ENCODE measurements around the gene ZFYVE16. TPM values are rescaled to one million over a fixed set of nuclear protein-coding genes. Genes with fewer than 3 reads are reported as not detected.

The ZFYVE16 gene
- total and polyA plus RNA-seq, 10 of the 15 experiments (the other 5 are each of a cell fraction or from before 2014, with no cell fraction given): 2.9 to 11.2 (median 7.8) TPM

- Histone ChIP-seq H2AFZ (ENCODE audit: control insufficient read depth, low read depth, low read length) (peak overlapping the region; percentile 13), H3K4me2 (ENCODE audit: control insufficient read depth, insufficient read depth) (no peak overlapping the region), H3K27ac (ENCODE audit: control insufficient read depth, insufficient read depth) (no peak overlapping the region), H3K36me3 (ENCODE audit: control insufficient read depth in 2 of 2, insufficient read depth in 2 of 2, low read length in 1 of 2) (no peaks in the 10 kb centered on the region), H3K4me3 (no peak overlapping the region), H4K20me1 (ENCODE audit: control insufficient read depth, insufficient read depth) (no peaks in the 10 kb centered on the region), H3K9ac (ENCODE audit: control insufficient read depth, insufficient read depth, low read length) (no peak overlapping the region), H3K27me3 (replicated peaks in 1 of 2; ENCODE audit: control insufficient read depth in 2 of 2, insufficient read depth in 2 of 2, low read length in 1 of 2) (no peaks in the 10 kb centered on the region), H3K4me1 (ENCODE audit: control insufficient read depth, insufficient read depth, low read length) (no peaks in the 10 kb centered on the region), H3K9me3 (replicated peaks; ENCODE audit: control insufficient read depth, insufficient read depth, low read length) (no peaks in the 10 kb centered on the region), H3K79me2 (ENCODE audit: control insufficient read depth, insufficient read depth, low read length) (no peaks in the 10 kb centered on the region)
- ChIA-PET RAD21 (ENCODE audit: unreplicated experiment) (no interaction called here), CTCF (no interaction called here), SMC1A (ENCODE audit: uncharacterized antibody, unreplicated experiment) (no interaction called here), POLR2A (no interaction called here)
- in situ Hi-C loops (cut with MboI) (no loop called here), intact Hi-C loops (cut with micrococcal nuclease; ENCODE audit: unreplicated experiment) (no loop called here)
- BruUV-seq (replicated peaks): no TSS peak
- DNase-seq (ENCODE audit: low read depth, low spot score) (no peak), FAIRE-seq (no peak), ATAC-seq (no peak; the same call in 2 of the 3 replicates)
- TF ChIP-seq PML (IDR thresholded peaks at IDR 0.05; ENCODE audit: low read length) (no peak), TCF3 (IDR thresholded peaks at IDR 0.05; ENCODE audit: borderline replicate concordance, insufficient read depth, low read depth, low read length) (no peak), HDAC2 (IDR thresholded peaks at IDR 0.05) (no peak), USF2 (IDR thresholded peaks at IDR 0.05; ENCODE audit: borderline replicate concordance, low read depth, low read length) (no peak), YBX1 (IDR thresholded peaks at IDR 0.05) (no peak), REST (IDR thresholded peaks at IDR 0.05; ENCODE audit: low read depth, low read length) (no peak), CHD4 (IDR thresholded peaks at IDR 0.05) (no peak), CEBPB (IDR thresholded peaks at IDR 0.05; ENCODE audit: borderline replicate concordance in 1 of 2, low read depth in 2 of 2, low read length in 2 of 2) (no peak), ZBED1 (IDR thresholded peaks at IDR 0.05; ENCODE audit: borderline replicate concordance) (no peak), RBBP5 (conservative IDR thresholded peaks at IDR 0.05) (no peak), FOXK2 (IDR thresholded peaks at IDR 0.05) (no peak), RELA (IDR thresholded peaks at IDR 0.05; ENCODE audit: borderline replicate concordance, partially characterized antibody) (no peak), TARDBP (IDR thresholded peaks at IDR 0.05; ENCODE audit: borderline replicate concordance) (no peak), CREB1 (IDR thresholded peaks at IDR 0.05; ENCODE audit: low read depth) (no peak), EGR1 (IDR thresholded peaks at IDR 0.05; ENCODE audit: borderline replicate concordance in 1 of 2, low read depth in 2 of 2, low read length in 2 of 2) (no peak)
- 13% methylated on average over 1 of the region's 1 CpG for WGBS (ENCODE audit: insufficient coverage, insufficient replicate concordance, low lambda C conversion rate, missing lambda C conversion rate)
Measured at GRCh38 chr5:80503641-80504040, 95.8 kb downstream of the ZFYVE16 start.
